Ovary (tissue), 9 donors: ENCODE data around the gene COX4I1. TPM values are rescaled to one million over a fixed set of nuclear protein-coding genes. Genes with fewer than 3 reads are reported as not detected.

ENCODE experiments used
- DNase-seq, 5 donors: peaks; one replicate each; pipeline ENCODE4 v3.0.0-alpha.2; 2019 to 2020
- H3K27ac ChIP-seq, 2 donors: fragments of 200-600 bp; one replicate each; pipeline versions ENCODE4 v1.5.1 to v1.8.0; 2019 to 2022
- H3K27me3 ChIP-seq: fragments of 200-600 bp; one replicate; pipeline ENCODE4 v1.8.0; 2022
- H3K36me3 ChIP-seq: fragments of 200-600 bp; sonication (generic); one replicate; pipeline ENCODE4 v1.5.1; 2019
- H3K4me1 ChIP-seq: one replicate; pipeline ENCODE4 v1.8.1; 2013; ENCODE audit warnings: mild to moderate bottlenecking, moderate library complexity; ENCODE audit not compliant: insufficient read depth
- H3K4me3 ChIP-seq: fragments of 200-600 bp; sonication (generic); one replicate; pipeline ENCODE4 v1.5.1; 2017
- H3K9me3 ChIP-seq, 2 donors: fragments of 200-600 bp in 1 of 2; sonication (generic) in 1 of 2; one replicate each; pipeline versions ENCODE4 v1.5.1 to v1.8.1; 2013 to 2019; ENCODE audit warnings: mild to moderate bottlenecking in 1 of 2, moderate library complexity in 1 of 2
- EP300 ChIP-seq: sonication (generic); formaldehyde crosslinking; IDR thresholded peaks from one replicate; pipeline ENCODE4 v1.6.1; 2017; ENCODE audit warnings: antibody characterized with exemption
- POLR2A ChIP-seq: fragments of 450-650 bp; IDR thresholded peaks from one replicate; pipeline ENCODE4 v1.6.1; 2017; ENCODE audit warnings: antibody characterized with exemption, mild to moderate bottlenecking, moderate library complexity
- WGBS, 3 donors: extraction: QIAGEN DNeasy Blood & Tissue Kit in 1 of 3; methylation state at CpG; one replicate each; pipeline versions ENCODE4 v1.1.5 to v1.1.7; 2013 to 2017; 5-methylcytosine and 5-hydroxymethylcytosine counted together
- intact Hi-C, 4 donors: fragments of 100-400 bp; cut with DNase I; formaldehyde crosslinking; loops; one replicate each; pipeline versions ENCODE4 v1.11.0 to v1.15.1; 2022 to 2023
- polyA plus RNA-seq, 2 donors: library from polyadenylated mRNA; stranded (reverse); fragments of 200-250 nt in 1 of 2; fragments of 350-450 nt in 1 of 2; fragmentation: Illumina TruSeq in 1 of 2; extraction: RNeasy Lipid Tissue Mini Kit (QIAGEN cat#74804) in 1 of 2; gene quantifications; one replicate each; pipeline ENCODE4 v1.2.3, GENCODE V29; 2013 to 2014
- total RNA-seq, 7 donors: library from RNA; depleted of rRNA in 2 of 7; stranded (reverse); fragments of >200 nt in 2 of 7; fragmentation: NEBNext Ultra II Directional in 3 of 7; extraction: Animal tissue kit (Norgen Biotek cat#: 25700) in 3 of 7; gene quantifications; one replicate each; pipeline versions ENCODE4 v1.1.0 to v1.2.4, GENCODE V29; 2016 to 2023
- TF ChIP-seq, protein P1 (sequence below), 3 donors: fragments of 450-650 bp in 2 of 3; fragments of 200-600 bp in 1 of 3; IDR thresholded peaks; one replicate each; pipeline versions ENCODE4 v1.5.1 to v1.8.0; 2016 to 2022; ENCODE audit warnings: antibody characterized with exemption in 3 of 3, mild to moderate bottlenecking in 1 of 3
- donor health status: DM: no; HTN: no; CAD: no; lungs with moderate emphysema.
- donor health status: DM: no; HTN: no; CAD: no.
- donor health status: Bipolar disorder and iron deficiency.
- donor health status: DM: yes; HTN: yes; CAD: no.
- donor health status: DM: no; HTN: no; CAD: no.
- donor health status: DM: yes; HTN: yes; CAD: no.

Gene COX4I1
- total and polyA plus RNA-seq, 9 donors = 378 to 750 (median 471) TPM

DNA sequence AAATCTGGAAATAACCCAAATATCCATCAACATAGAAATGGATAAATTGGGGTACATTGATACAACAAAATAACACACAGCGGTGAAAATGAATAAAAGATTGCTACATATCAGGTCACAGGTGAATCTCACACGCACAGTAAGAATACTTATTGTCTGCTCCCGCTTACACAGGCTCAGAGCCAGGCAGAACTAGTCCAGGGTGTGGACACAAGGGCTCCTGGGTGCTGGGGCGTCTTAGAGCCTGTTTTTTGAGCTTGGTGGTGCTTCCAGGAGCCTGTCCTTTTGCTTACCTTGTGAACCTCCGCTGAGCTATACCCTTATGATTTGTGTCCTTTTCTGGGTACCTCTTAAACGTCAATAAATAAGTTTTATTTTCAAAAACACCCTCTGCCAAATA is 28.8 kb upstream of the COX4I1 start:
- Histone ChIP-seq H3K9me3 (no peaks in the 10 kb centered on the region), H3K36me3 (no peaks in the 10 kb centered on the region), H3K4me1 (no peaks in the 10 kb centered on the region), H3K4me3 (no peak overlapping the region), H3K27ac (no peak overlapping the region), H3K27me3 (no peaks in the 10 kb centered on the region)
- intact Hi-C loops = no loop called here
- TF ChIP-seq POLR2A (no peak), EP300 (no peak)
- TF ChIP-seq, protein P1, sequence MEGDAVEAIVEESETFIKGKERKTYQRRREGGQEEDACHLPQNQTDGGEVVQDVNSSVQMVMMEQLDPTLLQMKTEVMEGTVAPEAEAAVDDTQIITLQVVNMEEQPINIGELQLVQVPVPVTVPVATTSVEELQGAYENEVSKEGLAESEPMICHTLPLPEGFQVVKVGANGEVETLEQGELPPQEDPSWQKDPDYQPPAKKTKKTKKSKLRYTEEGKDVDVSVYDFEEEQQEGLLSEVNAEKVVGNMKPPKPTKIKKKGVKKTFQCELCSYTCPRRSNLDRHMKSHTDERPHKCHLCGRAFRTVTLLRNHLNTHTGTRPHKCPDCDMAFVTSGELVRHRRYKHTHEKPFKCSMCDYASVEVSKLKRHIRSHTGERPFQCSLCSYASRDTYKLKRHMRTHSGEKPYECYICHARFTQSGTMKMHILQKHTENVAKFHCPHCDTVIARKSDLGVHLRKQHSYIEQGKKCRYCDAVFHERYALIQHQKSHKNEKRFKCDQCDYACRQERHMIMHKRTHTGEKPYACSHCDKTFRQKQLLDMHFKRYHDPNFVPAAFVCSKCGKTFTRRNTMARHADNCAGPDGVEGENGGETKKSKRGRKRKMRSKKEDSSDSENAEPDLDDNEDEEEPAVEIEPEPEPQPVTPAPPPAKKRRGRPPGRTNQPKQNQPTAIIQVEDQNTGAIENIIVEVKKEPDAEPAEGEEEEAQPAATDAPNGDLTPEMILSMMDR (IDR thresholded peaks at IDR 0.05) = no peak
- WGBS, 3 donors = 92 to 97% (median 94%) methylated on average over 6 of the region's 6 CpGs
- DNase-seq = no peak

DNA sequence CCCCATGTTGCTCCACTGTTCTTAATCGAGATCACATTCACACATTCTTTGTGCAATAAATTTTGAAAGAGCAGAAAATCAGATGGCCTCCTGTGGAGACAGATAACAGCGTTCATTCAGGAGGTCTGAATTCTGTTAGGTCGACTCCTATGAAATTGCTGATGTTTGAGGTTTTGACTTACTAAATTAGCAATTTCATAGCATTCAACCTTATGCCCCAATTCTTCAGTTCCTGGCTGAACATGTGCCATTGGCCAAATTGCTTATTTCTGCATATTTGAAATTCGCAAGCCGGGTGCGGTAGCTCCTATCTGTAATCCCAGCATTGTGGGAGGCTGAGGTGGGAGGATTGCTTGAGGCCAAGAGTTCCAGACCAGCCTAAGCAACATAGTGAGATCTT is 26.5 kb upstream of the COX4I1 start:
- Histone ChIP-seq H3K4me3 (no peak overlapping the region), H3K4me1 (no peaks in the 10 kb centered on the region), H3K27ac (no peak overlapping the region), H3K36me3 (no peaks in the 10 kb centered on the region), H3K9me3 (no peaks in the 10 kb centered on the region), H3K27me3 (no peaks in the 10 kb centered on the region)
- no peak for DNase-seq
- intact Hi-C loops = no loop called here
- WGBS, 3 donors = 89 to 93% (median 92%) methylated on average over 6 of the region's 6 CpGs
- TF ChIP-seq, protein P1 (IDR thresholded peaks at IDR 0.05) = no peak
- TF ChIP-seq EP300 = no peak
- TF ChIP-seq POLR2A = no peak

DNA sequence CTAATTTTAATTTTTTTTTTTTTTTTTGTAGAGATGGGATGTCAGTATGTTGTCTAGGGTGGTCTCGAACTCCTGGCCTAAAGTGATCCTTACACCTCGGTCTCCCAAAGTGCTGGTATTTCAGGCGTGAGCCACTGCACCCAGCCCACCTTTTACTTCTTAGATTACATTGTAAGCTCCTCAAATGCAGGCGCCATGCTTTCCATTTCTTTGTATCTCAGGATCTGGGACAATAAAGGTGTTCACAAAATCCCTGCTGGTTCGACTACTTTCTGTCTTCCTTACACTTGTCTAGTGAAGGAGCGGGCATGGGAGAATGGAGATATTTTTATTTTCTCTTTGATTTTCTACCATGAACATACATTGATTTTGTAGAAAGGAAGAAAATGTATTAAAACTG is 25.4 kb upstream of the COX4I1 start:
- Histone ChIP-seq H3K4me3 (no peak overlapping the region), H3K4me1 (no peaks in the 10 kb centered on the region), H3K9me3 (no peaks in the 10 kb centered on the region), H3K27ac (no peak overlapping the region), H3K36me3 (no peaks in the 10 kb centered on the region), H3K27me3 (no peaks in the 10 kb centered on the region)
- 74 to 80% (median 78%) methylated on average over 6 of the region's 6 CpGs for WGBS, 3 donors
- intact Hi-C loops = no loop called here
- DNase-seq = no peak
- TF ChIP-seq POLR2A = no peak
- TF ChIP-seq EP300 = no peak
- TF ChIP-seq, protein P1 (IDR thresholded peaks at IDR 0.05) = no peak

DNA sequence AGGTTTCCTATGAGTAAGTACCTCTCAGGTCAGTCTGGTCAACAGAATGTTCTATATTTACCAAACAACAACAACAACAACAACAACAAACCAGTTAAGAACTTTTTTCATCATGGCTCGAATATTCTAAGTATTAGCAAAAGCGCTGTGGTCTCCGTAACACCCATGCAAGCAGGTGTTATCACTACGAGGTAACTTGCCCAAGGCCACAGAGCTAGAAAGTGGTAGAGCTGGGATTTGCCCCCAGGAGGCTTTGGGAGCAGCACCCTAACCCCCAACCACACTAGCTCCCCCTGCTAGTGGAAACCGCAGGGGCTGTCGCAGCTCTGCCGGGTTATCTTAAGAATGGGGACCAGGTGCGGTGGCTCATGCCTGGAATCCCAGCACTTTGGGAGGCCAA is 24.7 kb upstream of the COX4I1 start:
- 89 to 95% (median 92%) methylated on average over 8 of the region's 8 CpGs for WGBS, 3 donors

More for the DNA sequence above, 24.7 kb upstream of the COX4I1 start:
- intact Hi-C loops = no loop called here
- Histone ChIP-seq H3K4me3 (no peak overlapping the region), H3K9me3 (no peaks in the 10 kb centered on the region), H3K36me3 (no peaks in the 10 kb centered on the region), H3K27me3 (no peaks in the 10 kb centered on the region), H3K27ac (no peak overlapping the region), H3K4me1 (no peaks in the 10 kb centered on the region)
- no peak for DNase-seq
- TF ChIP-seq EP300 (no peak), POLR2A (no peak)
- TF ChIP-seq, protein P1 (IDR thresholded peaks at IDR 0.05) = no peak
